SJSA1 (cell line): Measurements from ENCODE around the gene SPOP. TPM values are rescaled to one million over a fixed set of nuclear protein-coding genes. Genes with fewer than 3 reads are reported as not detected.
"Not testable (repeated sequence)": the region's sequence is repeated elsewhere in the genome, so short reads cannot be mapped to it uniquely, and the experiment has no call there.

Experiments
- DNase-seq, 2 experiments: peaks; one replicate each; pipeline ENCODE4 v3.0.0-alpha.2; 2015 to 2020; ENCODE audit warnings: low spot score in 2 of 2, low read depth in 1 of 2
- H3K27ac ChIP-seq: fragments of 250-450 bp; sonication (Bioruptor Pico); 2 replicates; pipeline ENCODE4 v1.5.1; 2020; ENCODE audit warnings: mild to moderate bottlenecking, moderate library complexity
- H3K27me3 ChIP-seq: fragments of 250-450 bp; sonication (Bioruptor Pico); replicated peaks from 2 replicates; pipeline ENCODE4 v1.5.1; 2020; ENCODE audit warnings: mild to moderate bottlenecking, moderate library complexity
- H3K36me3 ChIP-seq: fragments of 250-450 bp; sonication (Bioruptor Pico); 2 replicates; pipeline ENCODE4 v1.5.1; 2020; ENCODE audit warnings: mild to moderate bottlenecking
- H3K4me1 ChIP-seq: fragments of 250-450 bp; sonication (Bioruptor Pico); replicated peaks from 2 replicates; pipeline ENCODE4 v1.6.1; 2021; ENCODE audit warnings: mild to moderate bottlenecking
- H3K4me3 ChIP-seq: fragments of 250-450 bp; sonication (Bioruptor Pico); 2 replicates; pipeline ENCODE4 v1.5.1; 2020; ENCODE audit warnings: mild to moderate bottlenecking
- H3K9me3 ChIP-seq: fragments of 250-450 bp; sonication (Bioruptor Pico); replicated peaks from 2 replicates; pipeline ENCODE4 v1.5.1; 2020; ENCODE audit warnings: mild to moderate bottlenecking
- total RNA-seq: library from RNA; depleted of rRNA; stranded (reverse); fragments of >200 nt; shearing (Covaris generic); gene quantifications from 2 replicates; pipeline ENCODE4 v1.2.3, GENCODE V29; 2014

The SPOP gene
- total RNA-seq, 1 experiment from 2014 or later, result 73.0 TPM

DNA sequence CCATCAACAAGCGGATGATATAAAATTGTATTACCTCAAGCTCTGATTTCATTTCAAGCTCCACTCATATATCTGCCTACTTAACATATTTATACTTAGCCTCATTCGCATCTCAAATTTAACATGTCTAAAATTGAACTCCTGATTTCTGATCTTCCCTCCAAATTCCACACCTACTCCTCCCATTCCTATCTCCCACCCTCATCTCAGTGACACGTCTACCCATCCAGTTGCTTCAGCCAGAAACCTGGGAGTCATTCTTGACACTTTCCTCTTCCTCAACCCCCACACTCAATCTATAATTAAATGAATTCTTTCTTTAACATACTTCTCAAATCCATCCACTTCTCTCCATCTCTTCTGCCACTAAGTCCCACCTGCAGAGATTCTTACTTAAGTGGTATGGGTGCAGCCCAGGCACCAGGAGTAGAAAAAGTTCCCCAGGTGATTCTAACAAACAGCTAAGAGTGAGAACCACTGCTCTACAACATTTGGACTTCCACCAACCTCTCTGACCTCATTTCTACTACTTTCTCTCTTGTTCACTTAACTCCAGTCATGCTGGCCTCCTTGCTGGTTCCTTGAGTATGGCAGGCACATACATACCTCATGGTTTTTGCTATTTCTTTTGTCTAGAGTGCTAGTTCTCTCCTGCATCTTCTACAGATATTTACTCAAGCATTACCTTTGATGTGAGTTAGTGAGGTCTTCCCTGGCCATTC is 18.1 kb downstream of the SPOP start:
- Histone ChIP-seq H3K4me3 (no peak overlapping the region), H3K27me3 (no peaks in the 10 kb centered on the region), H3K27ac (no peak overlapping the region), H3K4me1 (no peaks in the 10 kb centered on the region), H3K36me3 (peaks cover 38% of the 10 kb centered on the region), H3K9me3 (no peaks in the 10 kb centered on the region)
- DNase-seq, result no peak

- H3K4me1 ChIP-seq, result no peaks in the 10 kb centered on the region
- H3K27ac ChIP-seq, result no peak overlapping the region
- H3K4me3 ChIP-seq, result no peak overlapping the region
- H3K9me3 ChIP-seq, result no peaks in the 10 kb centered on the region
- no peaks in the 10 kb centered on the region for H3K27me3 ChIP-seq
- no peak for DNase-seq
- peaks cover 22% of the 10 kb centered on the region for H3K36me3 ChIP-seq
Observed at GRCh38 chr17:49656247-49656646, 21.6 kb downstream of the SPOP start.

GRCh38 chr17:49647256-49647585 is 30.7 kb downstream of the SPOP start:
- H3K27ac ChIP-seq, result peak overlapping the region; percentile 81
- H3K4me1 ChIP-seq, result peaks cover 49% of the 10 kb centered on the region
- H3K4me3 ChIP-seq, result peak overlapping the region; percentile 23
- peaks cover 4% of the 10 kb centered on the region; the same call in 1 of the 2 replicates for H3K36me3 ChIP-seq
- H3K9me3 ChIP-seq, result no peaks in the 10 kb centered on the region
- DNase-seq, result no peak
- no peaks in the 10 kb centered on the region for H3K27me3 ChIP-seq

- DNase-seq, result peak; percentile 92 to 97
- Histone ChIP-seq H3K4me3 (peak overlapping the region; percentile 23), H3K9me3 (no peaks in the 10 kb centered on the region), H3K27me3 (no peaks in the 10 kb centered on the region), H3K27ac (peak overlapping the region; percentile 81), H3K36me3 (peaks cover 4% of the 10 kb centered on the region; the same call in 1 of the 2 replicates), H3K4me1 (peaks cover 49% of the 10 kb centered on the region)
Observed at GRCh38 chr17:49646391-49647255, 31.3 kb downstream of the SPOP start.

- peak overlapping the region; percentile 23 for H3K4me3 ChIP-seq
- H3K27me3 ChIP-seq, result not testable (repeated sequence)
- peak overlapping the region; percentile 81 for H3K27ac ChIP-seq
Observed at GRCh38 chr17:49646056-49646390, 31.9 kb downstream of the SPOP start.

DNA sequence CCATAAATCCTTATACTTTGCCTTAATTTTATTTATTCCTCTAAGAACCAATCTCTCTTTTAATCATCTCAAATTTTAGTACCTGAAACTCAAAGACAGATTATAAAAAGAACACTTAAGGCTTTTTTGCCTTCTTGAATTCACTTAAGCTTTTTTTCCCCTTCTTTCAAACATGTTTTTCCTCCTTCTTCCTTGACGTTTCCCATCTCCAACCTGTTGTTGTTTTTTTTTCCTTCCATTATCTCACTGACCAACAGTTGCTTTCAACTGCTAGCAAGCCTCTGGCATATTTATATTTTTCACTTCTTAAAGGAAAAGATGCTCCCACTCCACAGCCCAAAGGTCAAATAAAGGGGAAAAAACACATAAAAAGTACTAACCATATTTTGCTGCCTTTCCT is 32.2 kb downstream of the SPOP start:
- DNase-seq, result no peak
- no peaks in the 10 kb centered on the region for H3K27me3 ChIP-seq
- peak overlapping the region; percentile 81 for H3K27ac ChIP-seq
- peaks cover 51% of the 10 kb centered on the region for H3K4me1 ChIP-seq
- H3K9me3 ChIP-seq, result no peaks in the 10 kb centered on the region
- H3K4me3 ChIP-seq, result peak overlapping the region; percentile 23; the same call in 1 of the 2 replicates
- 0 out of 2 replicates have a peak, but pooled peaks cover 2% of the 10 kb centered on the region for H3K36me3 ChIP-seq

More at GRCh38 chr17:49646056-49646390, 31.9 kb downstream of the SPOP start:
- H3K36me3 ChIP-seq, H3K9me3 ChIP-seq: not testable (repeated sequence)
- H3K4me1 ChIP-seq, result peaks cover 49% of the 10 kb centered on the region
- DNase-seq, result peak in 1 of 2 experiments; percentile 76

DNA sequence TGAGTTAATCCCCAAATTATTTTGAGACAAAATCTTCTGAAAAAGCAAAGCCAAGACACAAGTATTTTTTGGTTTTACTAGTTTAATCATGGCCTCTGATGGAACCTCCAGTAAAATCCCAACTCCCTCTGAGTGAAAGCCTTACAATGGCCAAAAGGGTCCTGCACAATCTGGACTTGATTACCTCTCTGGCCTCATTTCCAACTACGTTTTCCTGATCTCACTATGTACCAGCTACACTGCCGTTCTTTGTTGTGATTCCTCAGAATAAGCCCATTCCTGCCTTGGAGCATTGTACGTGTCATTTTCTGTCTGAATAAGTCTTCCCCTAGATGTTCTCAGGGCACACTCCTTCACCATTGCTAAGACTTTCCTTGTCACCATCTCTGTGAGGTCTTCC is 37.3 kb downstream of the SPOP start:
- no peak for DNase-seq
- H3K4me1 ChIP-seq, result peaks cover 70% of the 10 kb centered on the region
- H3K27ac ChIP-seq, result no peak overlapping the region
- no peaks in the 10 kb centered on the region; the same call in 1 of the 2 replicates for H3K9me3 ChIP-seq
- H3K27me3 ChIP-seq, result no peaks in the 10 kb centered on the region
- H3K36me3 ChIP-seq, result 0 out of 2 replicates have a peak, but pooled peaks cover 18% of the 10 kb centered on the region
- H3K4me3 ChIP-seq, result no peak overlapping the region

- DNase-seq, result peak; percentile 75 to 80
- Histone ChIP-seq H3K36me3 (0 out of 2 replicates have a peak, but pooled peaks cover 22% of the 10 kb centered on the region), H3K27ac (peak overlapping the region; percentile 74), H3K4me1 (peaks cover 70% of the 10 kb centered on the region), H3K9me3 (no peaks in the 10 kb centered on the region; the same call in 1 of the 2 replicates), H3K27me3 (no peaks in the 10 kb centered on the region), H3K4me3 (no peak overlapping the region)
Observed at GRCh38 chr17:49638818-49639217, 39.1 kb downstream of the SPOP start.

DNA sequence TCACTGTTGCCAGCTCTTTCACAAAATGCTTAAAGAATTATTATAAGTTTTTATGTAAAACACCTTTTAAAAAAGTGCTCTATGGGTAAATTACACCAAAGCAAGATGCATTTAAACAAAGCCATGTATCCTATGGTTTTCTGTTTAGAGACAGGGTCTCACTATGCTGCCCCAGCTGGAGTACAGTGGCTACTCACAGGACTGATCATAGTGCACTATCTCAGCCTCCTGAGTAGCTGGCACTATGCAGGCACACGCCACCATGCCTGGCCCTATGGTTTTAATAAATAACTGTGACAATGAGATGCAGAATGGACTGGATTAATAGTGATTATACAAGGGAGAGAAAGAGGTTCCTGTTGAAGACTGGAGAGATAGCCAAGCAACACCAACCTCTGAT is 40.2 kb downstream of the SPOP start:
- H3K4me3 ChIP-seq, result no peak overlapping the region
- no peaks in the 10 kb centered on the region; the same call in 1 of the 2 replicates for H3K9me3 ChIP-seq
- peaks cover 75% of the 10 kb centered on the region for H3K4me1 ChIP-seq
- DNase-seq, result peak in 1 of 2 experiments; percentile 51
- H3K36me3 ChIP-seq, result peaks cover 28% of the 10 kb centered on the region
- H3K27me3 ChIP-seq, result no peaks in the 10 kb centered on the region
- peak overlapping the region; percentile 74 for H3K27ac ChIP-seq

DNA sequence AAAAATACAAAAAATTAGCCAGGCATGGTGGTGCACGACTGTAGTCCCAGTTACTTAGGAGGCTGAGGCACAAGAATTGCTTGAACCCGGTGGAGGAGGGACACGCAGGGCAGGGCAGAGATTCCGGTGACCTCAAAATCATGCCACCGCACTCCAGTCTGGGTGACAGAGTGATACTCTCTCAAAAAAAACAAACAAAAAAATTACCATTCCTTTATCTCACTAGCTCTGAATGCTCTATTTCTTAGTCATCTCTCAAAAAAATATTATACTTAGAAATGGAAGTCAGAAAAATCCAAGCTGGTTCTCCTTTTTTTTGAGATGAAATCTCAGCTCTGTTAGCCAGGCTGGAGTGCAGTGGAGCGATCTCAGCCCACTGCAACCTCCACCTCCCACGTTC is 40.8 kb downstream of the SPOP start:
- H3K4me1 ChIP-seq, result peaks cover 78% of the 10 kb centered on the region

GRCh38 chr17:49635121-49635520 is 42.8 kb downstream of the SPOP start:
- Histone ChIP-seq H3K4me3 (no peak overlapping the region), H3K36me3 (peaks cover 23% of the 10 kb centered on the region), H3K27ac (peak overlapping the region; percentile 74), H3K9me3 (no peaks in the 10 kb centered on the region; the same call in 1 of the 2 replicates), H3K27me3 (no peaks in the 10 kb centered on the region), H3K4me1 (peaks cover 95% of the 10 kb centered on the region)
- peak in 1 of 2 experiments; percentile 73 for DNase-seq

More for the DNA sequence above, 40.8 kb downstream of the SPOP start:
- H3K36me3 ChIP-seq, result peaks cover 28% of the 10 kb centered on the region
- H3K9me3 ChIP-seq, result no peaks in the 10 kb centered on the region; the same call in 1 of the 2 replicates
- DNase-seq, result peak; percentile 90 to 91
- no peak overlapping the region for H3K4me3 ChIP-seq
- H3K27ac ChIP-seq, result peak overlapping the region; percentile 74
- H3K27me3 ChIP-seq, result no peaks in the 10 kb centered on the region

GRCh38 chr17:49634485-49634860 is 43.4 kb downstream of the SPOP start:
- no peak overlapping the region for H3K4me3 ChIP-seq
- DNase-seq, result peak in 1 of 2 experiments; percentile 34

DNA sequence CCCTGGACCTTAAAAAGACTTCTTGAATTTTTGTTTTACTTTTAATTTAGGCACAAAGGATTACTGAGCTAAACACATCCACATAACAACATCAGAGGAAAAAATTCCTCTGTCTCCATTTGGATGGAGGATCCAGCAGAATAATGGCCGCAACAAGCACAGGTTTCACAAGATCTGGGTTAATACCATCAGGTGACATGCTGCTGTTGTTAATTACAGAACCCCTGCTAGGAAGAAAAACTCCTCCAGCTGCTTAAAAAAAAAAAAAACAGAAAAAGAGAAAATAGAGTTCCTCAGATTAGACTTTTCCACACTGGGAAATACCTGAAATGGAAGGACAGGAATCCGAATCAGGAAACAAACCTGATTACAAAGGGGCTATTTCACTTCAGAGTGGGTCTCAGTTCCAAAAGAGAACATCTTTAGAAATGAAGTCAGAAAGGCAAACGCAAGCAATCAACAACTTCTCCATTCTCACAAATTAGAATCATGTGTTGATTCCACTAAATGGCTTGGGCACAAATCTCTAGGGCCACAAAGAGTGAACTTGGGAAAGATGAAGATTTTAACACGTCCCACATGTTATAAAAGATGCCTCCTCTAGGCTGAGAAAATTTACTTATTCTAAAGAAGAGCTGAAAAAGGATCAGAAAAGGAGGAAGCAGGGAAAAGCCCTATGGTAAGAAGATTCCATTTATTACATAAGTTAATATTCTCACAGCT is 44.0 kb downstream of the SPOP start:
- H3K9me3 ChIP-seq, result no peaks in the 10 kb centered on the region
- peaks cover 91% of the 10 kb centered on the region for H3K4me1 ChIP-seq
- H3K4me3 ChIP-seq, result no peak overlapping the region
- peaks cover 16% of the 10 kb centered on the region for H3K36me3 ChIP-seq
- peak overlapping the region; percentile 74 for H3K27ac ChIP-seq
- DNase-seq, result no peak
- H3K27me3 ChIP-seq, result no peaks in the 10 kb centered on the region

More at GRCh38 chr17:49634485-49634860, 43.4 kb downstream of the SPOP start:
- no peaks in the 10 kb centered on the region for H3K27me3 ChIP-seq
- H3K27ac ChIP-seq, result peak overlapping the region; percentile 74
- H3K9me3 ChIP-seq, result no peaks in the 10 kb centered on the region; the same call in 1 of the 2 replicates
- H3K4me1 ChIP-seq, result peaks cover 97% of the 10 kb centered on the region
- H3K36me3 ChIP-seq, result peaks cover 18% of the 10 kb centered on the region
